Body of pancreas (tissue), 4 donors: Measurements from ENCODE around the gene DMD.

Experiments
- POLR2A ChIP-seq, 3 donors: fragments of 450-650 bp; IDR thresholded peaks; one replicate each; pipeline ENCODE4 v1.6.1; 2016; ENCODE audit warnings: antibody characterized with exemption in 3 of 3, mild to moderate bottlenecking in 2 of 3
- TF ChIP-seq, protein P1 (sequence below), 7 experiments: fragments of 450-650 bp in 4 of 7; fragments of 200-600 bp in 3 of 7; sonication (generic) in 3 of 7; IDR thresholded peaks; one replicate each; pipeline ENCODE4 v1.5.1; 2016 to 2019; ENCODE audit warnings: antibody characterized with exemption in 7 of 7

DNA sequence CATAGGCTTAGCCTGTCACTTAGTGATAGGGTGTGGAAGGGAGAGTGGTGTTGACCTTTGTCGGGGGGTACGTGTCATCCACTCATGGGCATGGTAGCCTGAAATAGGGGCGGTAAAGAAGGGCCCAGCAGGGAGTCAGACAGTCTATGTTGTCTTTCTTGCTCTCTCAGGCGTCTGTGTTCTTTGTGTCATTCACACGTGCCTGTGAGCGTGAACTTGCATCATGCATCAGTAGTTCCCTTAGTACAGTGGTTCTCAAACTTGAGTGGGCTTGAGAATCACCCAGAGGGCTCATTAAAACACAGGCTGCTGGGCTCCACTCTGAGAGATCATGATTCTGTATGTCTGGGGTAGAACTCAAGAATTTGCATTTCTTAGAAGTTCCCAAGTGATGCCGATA lies 1688.6 kb downstream of the DMD start:
- TF ChIP-seq, protein P1, sequence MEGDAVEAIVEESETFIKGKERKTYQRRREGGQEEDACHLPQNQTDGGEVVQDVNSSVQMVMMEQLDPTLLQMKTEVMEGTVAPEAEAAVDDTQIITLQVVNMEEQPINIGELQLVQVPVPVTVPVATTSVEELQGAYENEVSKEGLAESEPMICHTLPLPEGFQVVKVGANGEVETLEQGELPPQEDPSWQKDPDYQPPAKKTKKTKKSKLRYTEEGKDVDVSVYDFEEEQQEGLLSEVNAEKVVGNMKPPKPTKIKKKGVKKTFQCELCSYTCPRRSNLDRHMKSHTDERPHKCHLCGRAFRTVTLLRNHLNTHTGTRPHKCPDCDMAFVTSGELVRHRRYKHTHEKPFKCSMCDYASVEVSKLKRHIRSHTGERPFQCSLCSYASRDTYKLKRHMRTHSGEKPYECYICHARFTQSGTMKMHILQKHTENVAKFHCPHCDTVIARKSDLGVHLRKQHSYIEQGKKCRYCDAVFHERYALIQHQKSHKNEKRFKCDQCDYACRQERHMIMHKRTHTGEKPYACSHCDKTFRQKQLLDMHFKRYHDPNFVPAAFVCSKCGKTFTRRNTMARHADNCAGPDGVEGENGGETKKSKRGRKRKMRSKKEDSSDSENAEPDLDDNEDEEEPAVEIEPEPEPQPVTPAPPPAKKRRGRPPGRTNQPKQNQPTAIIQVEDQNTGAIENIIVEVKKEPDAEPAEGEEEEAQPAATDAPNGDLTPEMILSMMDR (IDR thresholded peaks at IDR 0.05), result no peak
- no peak for TF ChIP-seq POLR2A (IDR thresholded peaks at IDR 0.05)
